Iris pigment epithelial cell (primary cell): Measurements from ENCODE around the gene AVPI1.
"Not testable (repeated sequence)": the region's sequence is repeated elsewhere in the genome, so short reads cannot be mapped to it uniquely, and the experiment has no call there.

Experiments
- DNase-seq: peaks from one replicate; pipeline ENCODE4 v3.0.0-alpha.2; 2011; ENCODE audit warnings: low read depth

The AVPI1 gene

GRCh38 chr10:97682042-97682441 lies 5.0 kb downstream of the AVPI1 start:
- DNase-seq: no peak

GRCh38 chr10:97679594-97679993 lies 7.4 kb downstream of the AVPI1 start:
- no peak for DNase-seq

GRCh38 chr10:97676770-97677581 lies 10.1 kb downstream of the AVPI1 start:
- peak; percentile 56 for DNase-seq

- no peak for DNase-seq
These were observed 11.8 kb downstream of the AVPI1 start for GRCh38 chr10:97675222-97675621.

- DNase-seq: peak; percentile 52
These were observed 13.1 kb downstream of the AVPI1 start for GRCh38 chr10:97673736-97674525.

- DNase-seq: no peak
These were observed 17.5 kb downstream of the AVPI1 start for GRCh38 chr10:97669571-97669970.

- no peak for DNase-seq
These were observed 19.6 kb downstream of the AVPI1 start for GRCh38 chr10:97667463-97667862.

GRCh38 chr10:97666992-97667391 lies 20.0 kb downstream of the AVPI1 start:
- DNase-seq: no peak

- DNase-seq: no peak
These were observed 22.7 kb downstream of the AVPI1 start for GRCh38 chr10:97664282-97664850.

GRCh38 chr10:97659589-97659988 lies 27.5 kb downstream of the AVPI1 start:
- peak; percentile 73 for DNase-seq

GRCh38 chr10:97656777-97657176 lies 30.3 kb downstream of the AVPI1 start:
- DNase-seq: no peak

GRCh38 chr10:97651773-97652172 lies 35.3 kb downstream of the AVPI1 start:
- DNase-seq: peak; percentile 56

- DNase-seq: no peak
These were observed 36.3 kb downstream of the AVPI1 start for GRCh38 chr10:97650726-97651125.

- DNase-seq: not testable (repeated sequence)
These were observed 37.7 kb downstream of the AVPI1 start for GRCh38 chr10:97649405-97649750.

GRCh38 chr10:97648562-97649404 lies 38.3 kb downstream of the AVPI1 start:
- DNase-seq: peak; percentile 95

- DNase-seq: peak; percentile 78
These were observed 39.5 kb downstream of the AVPI1 start for GRCh38 chr10:97647556-97647955.

GRCh38 chr10:97644936-97645335 lies 42.1 kb downstream of the AVPI1 start:
- peak; percentile 16 for DNase-seq

GRCh38 chr10:97643441-97643985 lies 43.5 kb downstream of the AVPI1 start:
- DNase-seq: no peak

- DNase-seq: not testable (repeated sequence)
These were observed 44.4 kb downstream of the AVPI1 start for GRCh38 chr10:97642471-97643159.

- DNase-seq: peak; percentile 60
These were observed 45.9 kb downstream of the AVPI1 start for GRCh38 chr10:97640868-97641811.
